GM12865 (cell line): Measurements from ENCODE around the gene ETV4.
A peak's percentile ranks its signal among the peaks of the same experiment; 100 is the strongest.

Source experiments
- DNase-seq: peaks from one replicate; pipeline ENCODE4 v3.0.0; 2010; ENCODE audit warnings: low read depth
- H3K4me3 ChIP-seq: 2 replicates; pipeline ENCODE4 v1.5.1; 2011; ENCODE audit warnings: mild to moderate bottlenecking, low read depth, low read length, control low read depth
- TF ChIP-seq, protein P1 (sequence below): IDR thresholded peaks from 2 replicates; pipeline ENCODE4 v1.5.1; 2011; ENCODE audit warnings: low read length, control low read depth, low read depth, inconsistent platforms; ENCODE audit not compliant: insufficient read depth; ENCODE audit errors: missing control alignments

Gene ETV4

DNA sequence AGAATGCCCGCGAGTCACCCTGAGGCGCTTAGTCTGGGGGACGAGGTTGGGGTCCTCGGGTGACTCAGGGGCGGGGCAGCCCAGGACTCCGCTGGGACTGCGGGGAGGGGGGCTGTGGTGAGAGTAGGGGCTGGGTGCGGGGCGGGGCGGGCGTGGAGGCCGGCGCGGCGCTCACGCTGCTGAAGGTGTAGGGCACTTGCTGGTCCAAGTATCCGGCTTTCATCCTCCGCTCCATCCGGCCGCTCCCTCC is 832 bp downstream of the ETV4 start:
- H3K4me3 ChIP-seq: peak overlapping the region; percentile 68
- DNase-seq: no peak
- TF ChIP-seq, protein P1, sequence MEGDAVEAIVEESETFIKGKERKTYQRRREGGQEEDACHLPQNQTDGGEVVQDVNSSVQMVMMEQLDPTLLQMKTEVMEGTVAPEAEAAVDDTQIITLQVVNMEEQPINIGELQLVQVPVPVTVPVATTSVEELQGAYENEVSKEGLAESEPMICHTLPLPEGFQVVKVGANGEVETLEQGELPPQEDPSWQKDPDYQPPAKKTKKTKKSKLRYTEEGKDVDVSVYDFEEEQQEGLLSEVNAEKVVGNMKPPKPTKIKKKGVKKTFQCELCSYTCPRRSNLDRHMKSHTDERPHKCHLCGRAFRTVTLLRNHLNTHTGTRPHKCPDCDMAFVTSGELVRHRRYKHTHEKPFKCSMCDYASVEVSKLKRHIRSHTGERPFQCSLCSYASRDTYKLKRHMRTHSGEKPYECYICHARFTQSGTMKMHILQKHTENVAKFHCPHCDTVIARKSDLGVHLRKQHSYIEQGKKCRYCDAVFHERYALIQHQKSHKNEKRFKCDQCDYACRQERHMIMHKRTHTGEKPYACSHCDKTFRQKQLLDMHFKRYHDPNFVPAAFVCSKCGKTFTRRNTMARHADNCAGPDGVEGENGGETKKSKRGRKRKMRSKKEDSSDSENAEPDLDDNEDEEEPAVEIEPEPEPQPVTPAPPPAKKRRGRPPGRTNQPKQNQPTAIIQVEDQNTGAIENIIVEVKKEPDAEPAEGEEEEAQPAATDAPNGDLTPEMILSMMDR: no peak

DNA sequence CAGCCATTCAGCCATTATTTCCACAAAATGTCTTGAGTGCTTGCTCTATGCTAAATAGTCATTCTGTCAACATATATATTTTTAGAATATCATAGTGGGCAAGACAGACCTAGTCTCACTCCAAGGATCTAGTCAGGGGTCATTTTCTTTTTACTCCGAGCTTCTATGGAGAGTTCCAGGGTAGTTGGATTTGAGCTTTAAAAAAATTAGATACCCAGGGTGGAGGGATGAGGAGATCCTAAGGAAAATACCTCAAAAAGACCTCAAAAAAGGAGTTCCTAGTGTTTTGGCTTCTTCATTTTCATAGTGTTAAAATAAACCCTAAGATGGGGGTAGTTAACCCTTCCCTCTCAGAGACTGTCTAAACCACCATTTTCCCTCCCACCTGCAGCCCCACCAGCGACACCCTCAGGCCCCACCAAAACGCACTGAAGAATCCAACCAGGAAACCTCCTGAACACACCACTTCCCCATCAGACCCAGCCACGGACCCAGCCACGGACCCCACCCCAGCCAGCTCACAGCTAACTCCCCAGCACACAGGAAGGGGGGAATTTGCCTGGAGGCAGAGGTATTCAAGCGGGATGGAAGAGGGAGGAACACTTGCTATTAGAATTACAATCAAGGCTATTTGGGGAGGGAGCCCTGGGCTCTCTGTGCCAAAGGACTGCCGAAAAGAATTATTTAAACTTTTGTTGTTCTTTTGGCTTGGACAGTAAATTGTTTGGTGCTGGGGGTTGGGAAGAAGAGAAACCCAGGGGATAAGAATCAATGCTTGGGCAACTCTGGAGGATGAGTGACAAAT is 2.2 kb downstream of the ETV4 start:
- DNase-seq: no peak

DNA sequence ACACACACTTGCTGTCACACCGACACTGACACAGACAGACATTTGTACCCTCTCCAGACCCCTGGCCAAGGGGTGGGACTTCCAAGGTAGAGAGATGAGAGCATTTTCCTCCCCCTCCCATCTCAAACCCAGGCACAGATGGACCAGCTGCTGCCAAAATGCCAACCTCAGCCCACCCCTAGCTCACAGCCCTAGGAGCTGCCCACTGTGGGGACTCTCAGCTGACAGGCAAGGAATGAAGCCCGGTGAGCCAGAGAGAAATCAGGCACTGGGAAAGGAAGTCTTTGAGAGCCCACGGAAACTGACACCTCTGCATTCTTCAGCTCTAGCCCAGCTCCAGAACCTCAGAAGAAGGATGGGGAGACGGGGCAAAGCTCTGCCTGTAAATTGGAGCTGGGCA is 2.8 kb downstream of the ETV4 start:
- H3K4me3 ChIP-seq: no peak overlapping the region
- TF ChIP-seq, protein P1: no peak
- DNase-seq: no peak

More for the DNA sequence above, 2.2 kb downstream of the ETV4 start:
- H3K4me3 ChIP-seq: no peak overlapping the region
- TF ChIP-seq, protein P1: no peak

DNA sequence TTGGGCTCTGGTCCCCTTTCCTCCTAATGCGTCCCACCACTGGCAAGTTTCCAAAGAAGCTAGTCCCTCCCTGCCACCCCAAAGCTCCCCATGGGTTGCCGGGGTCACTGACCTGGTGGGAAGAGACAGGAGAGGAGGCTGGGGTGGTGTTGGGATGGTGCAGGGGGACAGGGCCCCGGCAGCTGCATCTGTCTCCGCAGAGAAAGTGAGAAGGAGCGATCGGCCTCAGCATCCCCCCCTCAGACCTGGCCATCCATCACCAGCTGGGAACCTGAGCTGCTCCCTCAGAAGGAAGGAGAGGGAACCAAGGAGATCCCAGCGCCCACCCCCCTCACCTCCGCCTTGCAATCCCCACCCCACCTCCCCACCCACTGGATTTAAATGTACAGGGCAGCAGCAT is 3.3 kb downstream of the ETV4 start:
- no peak for DNase-seq
- no peak overlapping the region for H3K4me3 ChIP-seq
- TF ChIP-seq, protein P1: no peak

DNA sequence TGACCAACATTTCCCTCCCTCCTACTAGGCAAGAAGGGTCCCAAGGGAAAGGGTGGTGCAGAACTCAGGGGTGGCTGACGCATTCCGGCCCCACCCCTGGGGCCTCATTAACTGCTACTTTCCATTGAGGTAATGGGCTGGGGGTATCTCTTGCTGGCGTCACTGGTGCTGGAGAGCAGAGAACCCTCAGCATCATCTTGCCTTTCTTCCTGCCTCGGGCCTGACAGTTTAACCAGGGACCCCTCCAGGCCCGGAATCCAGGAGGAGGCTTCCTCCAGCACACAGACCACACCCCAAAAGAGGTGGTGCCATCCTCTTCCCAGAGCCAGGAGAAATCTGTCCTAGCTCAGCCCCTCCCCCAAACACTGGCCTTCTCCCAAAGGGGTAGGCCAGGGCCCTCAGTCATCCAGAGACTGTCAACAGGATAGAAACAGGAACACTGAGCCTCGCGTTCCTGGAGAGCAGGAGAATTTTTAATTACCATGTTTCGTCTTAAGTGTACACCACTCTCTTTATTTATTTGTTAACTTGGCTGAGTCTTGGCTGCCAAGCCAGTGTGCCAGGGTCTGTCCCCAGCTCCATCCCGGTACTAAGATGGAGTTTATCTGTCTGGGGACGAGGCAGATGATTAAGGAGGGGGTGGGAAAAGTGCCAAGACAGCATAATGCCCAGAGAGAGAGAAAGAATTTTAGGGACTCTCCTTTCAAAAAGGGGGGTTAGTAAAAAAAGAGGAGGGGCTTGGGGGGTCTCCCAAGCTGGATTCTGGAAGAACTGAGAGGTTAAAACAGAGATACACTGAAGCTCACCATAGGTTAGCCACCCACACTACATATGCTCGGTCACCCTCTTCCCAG is 5.1 kb downstream of the ETV4 start:
- no peak for DNase-seq
- TF ChIP-seq, protein P1: no peak
- H3K4me3 ChIP-seq: no peak overlapping the region

DNA sequence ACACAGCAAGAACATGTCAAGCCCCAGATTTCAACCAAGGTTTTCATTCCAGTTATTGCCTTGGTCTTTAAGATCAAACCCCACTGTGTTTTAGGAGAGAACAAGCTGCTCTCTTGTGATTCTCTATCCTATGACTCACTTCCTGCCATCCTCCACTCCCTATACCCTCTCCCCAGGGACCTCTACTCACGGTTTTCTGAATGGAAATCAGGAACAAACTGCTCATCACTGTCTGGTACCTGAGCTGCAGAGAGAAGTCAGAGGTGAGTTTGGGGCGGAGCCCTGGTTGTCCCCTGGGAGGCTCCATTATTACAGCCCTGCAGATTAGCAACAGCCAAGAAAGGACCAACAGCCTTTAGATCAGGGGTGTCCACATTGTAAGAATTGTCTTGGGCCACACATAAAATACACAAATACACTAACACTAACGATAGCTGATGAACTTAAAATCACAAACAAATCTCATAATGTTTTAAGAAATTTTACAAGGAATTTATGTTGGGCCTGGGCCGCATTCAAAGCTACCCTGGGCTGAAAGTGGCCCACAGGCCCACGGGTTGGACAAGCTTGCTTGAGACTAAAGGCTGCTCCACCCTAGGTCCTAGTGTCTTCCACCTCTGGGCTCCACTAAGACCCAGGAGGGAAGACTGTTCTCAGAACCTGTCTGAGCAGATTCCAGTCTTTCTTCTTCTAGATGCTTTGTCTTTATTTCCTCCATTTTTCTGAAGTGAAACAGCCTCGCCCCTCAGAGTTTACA is 9.7 kb downstream of the ETV4 start:
- no peak overlapping the region for H3K4me3 ChIP-seq
- TF ChIP-seq, protein P1: no peak
- DNase-seq: peak; percentile 27
